GM10266 (cell line): Measurements from ENCODE around the gene TXN2.

ENCODE experiments used
- DNase-seq: peaks from one replicate; pipeline ENCODE4 v3.0.0; 2012; ENCODE audit errors: extremely low spot score
- TF ChIP-seq, protein P1 (sequence below): IDR thresholded peaks from 2 replicates; pipeline ENCODE4 v1.5.1; 2012; ENCODE audit warnings: mild to moderate bottlenecking, low read depth; ENCODE audit not compliant: control insufficient read depth, insufficient read depth; ENCODE audit errors: missing control alignments

TXN2 gene

DNA sequence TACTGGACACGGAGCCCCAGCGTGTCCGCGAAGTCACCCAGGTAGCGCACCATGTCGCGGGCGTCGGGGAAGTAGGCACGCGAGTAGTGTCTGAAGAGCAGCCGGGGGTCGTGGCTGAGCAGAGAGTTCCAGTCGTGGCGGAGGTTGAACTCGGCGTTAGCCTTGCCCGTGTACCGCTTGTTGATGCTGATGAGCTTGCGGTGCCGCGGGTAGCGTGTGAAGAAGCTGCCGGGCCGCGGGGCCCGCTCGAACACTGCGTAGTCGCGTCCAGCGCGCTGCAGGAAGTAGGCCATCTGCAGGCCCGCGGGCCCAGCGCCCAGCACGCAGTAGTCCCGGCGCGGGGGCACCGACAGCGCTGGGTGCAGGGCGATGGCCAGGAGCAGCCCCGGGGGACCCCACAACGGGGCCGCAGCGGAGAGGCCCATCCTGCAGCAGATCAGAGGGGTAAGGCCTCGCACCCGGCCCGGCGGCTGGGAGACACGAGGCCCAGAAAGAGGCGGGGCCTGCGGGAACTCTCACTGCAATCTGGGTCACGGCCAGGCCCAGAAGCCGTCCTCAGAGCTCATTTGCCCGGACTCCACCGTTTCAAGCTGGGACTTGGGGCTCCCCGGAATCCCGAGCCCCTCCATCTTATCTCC lies 24.7 kb upstream of the TXN2 start:
- TF ChIP-seq, protein P1, sequence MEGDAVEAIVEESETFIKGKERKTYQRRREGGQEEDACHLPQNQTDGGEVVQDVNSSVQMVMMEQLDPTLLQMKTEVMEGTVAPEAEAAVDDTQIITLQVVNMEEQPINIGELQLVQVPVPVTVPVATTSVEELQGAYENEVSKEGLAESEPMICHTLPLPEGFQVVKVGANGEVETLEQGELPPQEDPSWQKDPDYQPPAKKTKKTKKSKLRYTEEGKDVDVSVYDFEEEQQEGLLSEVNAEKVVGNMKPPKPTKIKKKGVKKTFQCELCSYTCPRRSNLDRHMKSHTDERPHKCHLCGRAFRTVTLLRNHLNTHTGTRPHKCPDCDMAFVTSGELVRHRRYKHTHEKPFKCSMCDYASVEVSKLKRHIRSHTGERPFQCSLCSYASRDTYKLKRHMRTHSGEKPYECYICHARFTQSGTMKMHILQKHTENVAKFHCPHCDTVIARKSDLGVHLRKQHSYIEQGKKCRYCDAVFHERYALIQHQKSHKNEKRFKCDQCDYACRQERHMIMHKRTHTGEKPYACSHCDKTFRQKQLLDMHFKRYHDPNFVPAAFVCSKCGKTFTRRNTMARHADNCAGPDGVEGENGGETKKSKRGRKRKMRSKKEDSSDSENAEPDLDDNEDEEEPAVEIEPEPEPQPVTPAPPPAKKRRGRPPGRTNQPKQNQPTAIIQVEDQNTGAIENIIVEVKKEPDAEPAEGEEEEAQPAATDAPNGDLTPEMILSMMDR, result no peak
- DNase-seq, result no peak

DNA sequence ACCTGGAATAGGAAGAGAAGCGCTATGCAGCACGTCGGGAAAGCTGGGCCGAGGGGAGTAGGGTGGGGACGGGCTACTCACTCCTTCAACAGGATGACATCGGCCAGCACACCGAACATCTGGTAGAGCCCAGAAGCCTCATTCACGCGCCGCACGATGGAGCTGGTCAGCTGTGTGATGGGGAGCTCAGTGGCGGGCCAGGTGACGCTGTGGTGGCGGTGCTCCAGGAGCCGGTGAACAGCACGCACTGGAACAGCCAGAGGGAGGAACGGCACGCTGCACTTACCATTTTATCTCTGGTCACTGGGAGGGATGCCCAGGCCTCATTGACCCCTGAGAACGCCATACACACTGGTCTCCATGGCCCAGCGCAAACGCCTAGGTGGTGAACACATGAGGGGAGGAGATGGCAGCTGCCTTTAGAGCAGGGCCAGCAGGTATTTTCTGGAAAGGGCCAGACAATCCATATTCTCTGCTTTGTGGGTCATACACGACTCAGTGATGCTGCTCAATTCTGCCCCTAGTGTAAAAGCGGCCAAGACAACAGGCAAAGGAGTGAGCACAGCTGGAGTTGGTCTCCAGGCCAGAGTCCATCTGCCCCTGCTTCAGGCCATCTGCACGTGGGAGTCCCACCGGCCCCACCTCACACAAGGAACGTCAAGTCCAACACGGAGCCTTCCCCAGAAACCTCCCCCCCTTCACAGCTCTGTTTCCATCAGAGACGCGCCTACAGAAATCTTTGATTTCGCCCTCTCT lies 16.6 kb upstream of the TXN2 start:
- DNase-seq, result no peak
- TF ChIP-seq, protein P1, result no peak

DNA sequence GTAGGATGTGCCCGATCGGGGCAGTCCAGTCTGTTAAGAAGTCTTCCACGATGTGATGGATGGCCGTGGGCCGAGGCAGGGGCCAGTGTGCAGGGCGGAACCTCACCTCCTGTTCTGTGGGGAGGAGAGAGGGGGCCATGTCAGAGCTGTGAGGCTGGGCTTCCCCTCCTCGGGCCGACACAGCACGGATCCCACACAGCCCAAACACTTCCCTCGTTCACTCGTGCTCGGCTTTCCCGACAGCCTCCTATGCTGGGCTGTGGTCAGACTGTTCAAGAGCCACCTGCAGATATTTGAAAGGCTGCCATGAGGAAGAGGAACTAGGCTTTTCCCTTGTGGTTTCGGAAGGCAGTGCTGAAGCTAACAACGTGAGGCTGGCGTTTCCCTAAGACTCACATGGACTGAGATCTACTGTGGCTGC lies 12.3 kb upstream of the TXN2 start:
- peak; percentile 60 for DNase-seq
- TF ChIP-seq, protein P1, result no peak

DNA sequence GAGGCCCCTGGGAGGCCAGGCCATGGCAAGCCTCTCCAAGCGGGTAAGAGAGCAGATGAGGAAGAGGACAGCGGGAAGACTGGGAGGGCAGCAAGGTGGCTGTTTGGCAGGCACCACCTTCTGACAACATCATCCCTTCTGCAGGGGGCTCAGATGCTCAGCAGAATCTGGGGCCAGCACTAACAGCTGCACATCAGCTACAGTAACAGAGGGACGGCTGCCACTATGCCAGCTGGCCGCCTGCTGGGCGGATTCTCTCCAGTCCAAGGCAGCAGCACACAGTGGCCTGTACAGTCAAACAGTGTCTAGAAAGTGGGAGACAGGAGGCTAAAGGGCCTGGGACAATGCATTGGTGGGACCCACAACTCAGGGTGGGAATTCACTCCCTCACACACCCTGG lies 10.7 kb upstream of the TXN2 start:
- DNase-seq, result no peak
- TF ChIP-seq, protein P1, result no peak

DNA sequence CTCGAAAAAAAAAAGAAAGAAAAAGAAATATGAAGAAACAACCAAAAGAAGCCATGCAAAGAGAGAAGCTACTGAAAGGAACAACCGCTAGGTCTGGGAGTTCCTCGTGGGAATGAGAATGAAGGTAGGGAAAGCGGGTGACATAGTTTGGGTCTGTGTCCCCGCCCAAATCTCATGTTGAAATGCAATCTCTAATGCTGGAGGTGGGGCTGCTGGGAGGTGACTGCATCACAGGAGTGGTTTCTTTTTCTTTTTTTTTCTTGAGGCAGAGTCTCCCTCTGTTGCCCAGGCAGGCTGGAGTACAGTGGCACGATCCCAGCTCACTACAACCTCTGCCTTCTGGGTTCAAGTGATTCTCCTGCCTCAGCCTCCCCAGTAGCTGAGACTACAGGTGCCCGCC lies 9.7 kb upstream of the TXN2 start:
- DNase-seq, result no peak
- TF ChIP-seq, protein P1, result no peak

DNA sequence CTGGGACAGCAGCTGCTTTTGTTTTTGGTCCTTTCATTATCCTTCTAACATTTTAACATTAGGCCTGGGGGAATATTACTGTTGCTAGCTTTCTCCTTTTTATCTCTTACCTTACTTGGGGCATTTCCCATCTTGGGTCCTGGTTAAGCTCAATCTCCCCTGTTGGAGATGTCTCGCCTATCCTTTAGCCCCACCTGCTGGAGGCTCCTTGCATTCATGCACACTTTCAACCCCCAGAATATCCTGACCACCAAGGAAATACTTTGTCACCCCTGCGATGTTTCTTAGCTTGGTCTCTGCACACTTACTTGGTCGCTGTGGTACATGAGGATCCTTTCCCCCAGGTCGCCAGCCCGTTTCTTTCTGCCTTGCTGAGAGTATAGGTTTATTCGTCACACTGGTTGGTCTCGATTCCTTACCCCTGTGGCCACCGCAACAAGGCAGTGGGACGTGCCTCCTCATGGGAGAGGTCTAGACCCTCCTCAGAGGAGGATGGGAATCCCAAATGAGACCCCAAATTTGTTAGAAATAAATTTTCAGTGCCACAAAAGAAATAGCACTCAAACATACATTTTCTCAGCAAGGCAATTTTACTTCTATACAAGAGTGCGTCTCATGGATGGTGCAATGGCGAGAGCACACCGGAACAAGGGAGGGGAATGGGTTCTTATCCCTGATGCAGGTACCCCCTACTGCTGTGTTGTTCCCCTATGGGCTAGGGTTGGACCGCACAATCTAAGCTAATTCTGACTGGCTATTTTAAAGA lies 5.4 kb upstream of the TXN2 start:
- TF ChIP-seq, protein P1, result peak; percentile 41
- no peak for DNase-seq
